B cell (primary cell): Measurements from ENCODE around the gene PDIA4. TPM values are rescaled to one million over a fixed set of nuclear protein-coding genes. Genes with fewer than 3 reads are reported as not detected.

ENCODE experiments used
- ATAC-seq: fragments of 200-7000 bp; cut with Tn5 transposase; one replicate; pipeline ENCODE4 v1.10.0; 2021; ENCODE audit warnings: low read depth, mild to moderate bottlenecking, moderate number of reproducible peaks, moderate library complexity
- CTCF ChIA-PET: fragments of 350-600 bp; sonication (Branson Sonifier 250); formaldehyde crosslinking; loops from one replicate; lab custom pipeline; 2021; ENCODE audit warnings: antibody characterized with exemption, inconsistent platforms; lab: Charles Lee
- POLR2A ChIA-PET: fragments of 350-600 bp; sonication (Branson Sonifier 250); formaldehyde crosslinking; loops from one replicate; lab custom pipeline; 2021; ENCODE audit warnings: antibody characterized with exemption; lab: Charles Lee
- DNase-seq: peaks from one replicate; pipeline ENCODE4 v3.0.0; 2013
- H2AFZ ChIP-seq: 2 replicates; pipeline ENCODE4 v1.6.1; 2012; ENCODE audit warnings: mild to moderate bottlenecking, low read depth, low read length; ENCODE audit not compliant: insufficient read depth, poor library complexity, severe bottlenecking
- H3K27ac ChIP-seq, 2 donors: 1 replicate in 1 of 2; 2 replicates in 1 of 2; pipeline ENCODE4 v1.5.1; 2012 to 2013; ENCODE audit warnings: low read length in 2 of 2, mild to moderate bottlenecking in 2 of 2, moderate library complexity in 1 of 2
- H3K27me3 ChIP-seq, 4 experiments: fragments of 200-600 bp in 1 of 4; sonication (generic) in 1 of 4; replicated peaks in 1 of 4; 1 replicate in 2 of 4; 2 replicates in 2 of 4; pipeline versions ENCODE4 v1.6.1 to v1.7.0; 2013 to 2016; ENCODE audit warnings: low read length in 3 of 4, mild to moderate bottlenecking in 2 of 4, mixed read lengths in 1 of 4, moderate library complexity in 1 of 4; ENCODE audit not compliant: insufficient read depth in 4 of 4, control insufficient read depth in 3 of 4; ENCODE audit errors: control extremely low read depth in 1 of 4
- H3K36me3 ChIP-seq, 2 experiments: replicated peaks in 1 of 2; 1 replicate in 1 of 2; 2 replicates in 1 of 2; pipeline versions ENCODE4 v1.6.1 to v1.7.1; 2013; ENCODE audit warnings: low read length in 1 of 2; ENCODE audit not compliant: insufficient read depth in 2 of 2, control insufficient read depth in 1 of 2; ENCODE audit errors: control extremely low read depth in 1 of 2, extremely low read depth in 1 of 2
- H3K4me1 ChIP-seq, 2 donors: fragments of 200-600 bp in 1 of 2; sonication (generic) in 1 of 2; 1 replicate in 1 of 2; 2 replicates in 1 of 2; pipeline versions ENCODE4 v1.5.1 to v1.6.1; 2013 to 2017; ENCODE audit warnings: low read length in 2 of 2; ENCODE audit not compliant: control insufficient read depth in 2 of 2, insufficient read depth in 2 of 2
- H3K4me2 ChIP-seq: replicated peaks from 2 replicates; pipeline ENCODE3; 2012; ENCODE audit warnings: mild to moderate bottlenecking, low read depth, low read length; ENCODE audit not compliant: poor library complexity, severe bottlenecking
- H3K4me3 ChIP-seq, 5 experiments: fragments of 200-600 bp in 1 of 5; sonication (generic) in 1 of 5; 1 replicate in 3 of 5; 2 replicates in 2 of 5; pipeline versions ENCODE4 v1.5.1 to v1.7.0; 2011 to 2016; ENCODE audit warnings: low read length in 4 of 5, mild to moderate bottlenecking in 4 of 5, low read depth in 2 of 5, control low read depth in 1 of 5, moderate library complexity in 1 of 5; ENCODE audit not compliant: insufficient read depth in 1 of 5; ENCODE audit errors: control extremely low read depth in 1 of 5, extremely low read depth in 1 of 5
- H3K79me2 ChIP-seq: fragments of 200-600 bp; sonication (generic); one replicate; pipeline ENCODE4 v1.6.0; 2016; ENCODE audit warnings: low read length; ENCODE audit not compliant: control insufficient read depth, insufficient read depth
- H3K9ac ChIP-seq: fragments of 200-600 bp; sonication (generic); 2 replicates; pipeline ENCODE4 v1.6.1; 2017; ENCODE audit warnings: mild to moderate bottlenecking, low read length, moderate library complexity
- H3K9me3 ChIP-seq, 3 donors: one replicate each; pipeline versions ENCODE4 v1.6.1 to v1.7.1; 2013; ENCODE audit warnings: low read length in 2 of 3; ENCODE audit not compliant: control insufficient read depth in 2 of 3, insufficient read depth in 1 of 3; ENCODE audit errors: control extremely low read depth in 1 of 3
- H4K20me1 ChIP-seq: 2 replicates; pipeline ENCODE4 v1.6.0; 2012; ENCODE audit warnings: mild to moderate bottlenecking, low read length; ENCODE audit not compliant: insufficient read depth, control insufficient read depth, poor library complexity, severe bottlenecking
- H3K27ac Mint-ChIP-seq: one replicate; pipeline ENCODE4 v1.8.0; 2021; ENCODE audit warnings: mixed read lengths
- H3K27me3 Mint-ChIP-seq: one replicate; pipeline ENCODE4 v1.8.0; 2021; ENCODE audit warnings: mixed read lengths
- H3K4me1 Mint-ChIP-seq: one replicate; pipeline ENCODE4 v1.8.0; 2021; ENCODE audit warnings: mixed read lengths
- H3K4me3 Mint-ChIP-seq: one replicate; pipeline ENCODE4 v1.8.0; 2021; ENCODE audit warnings: mixed read lengths
- H3K9me3 Mint-ChIP-seq: one replicate; pipeline ENCODE4 v1.8.0; 2022; ENCODE audit warnings: mixed read lengths; ENCODE audit not compliant: insufficient read depth
- CTCF ChIP-seq: fragments of 200-600 bp; IDR thresholded peaks from one replicate; pipeline ENCODE4 v1.8.0; 2022; ENCODE audit warnings: antibody characterized with exemption, mild to moderate bottlenecking
- EZH2 ChIP-seq: IDR thresholded peaks from 2 replicates; pipeline ENCODE4 v1.6.1; 2012; ENCODE audit warnings: borderline replicate concordance, low read depth, mild to moderate bottlenecking, moderate library complexity, low read length; ENCODE audit not compliant: insufficient read depth, poor library complexity, severe bottlenecking
- WGBS: methylation state at CpG from one replicate; pipeline ENCODE4 v1.1.5; 2013; ENCODE audit warnings: missing lambda C conversion rate; ENCODE audit not compliant: insufficient coverage; 5-methylcytosine and 5-hydroxymethylcytosine counted together
- intact Hi-C: fragments of 100-400 bp; cut with micrococcal nuclease; formaldehyde crosslinking; loops from one replicate; pipeline ENCODE4 v1.10.0; 2022
- polyA plus RNA-seq: library from polyadenylated mRNA; depleted of rRNA; stranded (reverse); fragments of >200 nt; gene quantifications from 2 replicates; pipeline ENCODE4 v1.2.3, GENCODE V29; 2012
- total RNA-seq, 2 donors: library from RNA; stranded (reverse); fragments of 120-200 nt in 1 of 2; gene quantifications; 1 replicate in 1 of 2; 2 replicates in 1 of 2; pipeline versions ENCODE4 v1.2.3 to v1.2.4, GENCODE V29; 2013 to 2022

Gene PDIA4
- total and polyA plus RNA-seq, 2 donors (not counting 1 experiment from before 2014, with no cell fraction given): 31.6 to 34.7 TPM

- H3K36me3 ChIP-seq: no peaks in the 10 kb centered on the region
- no peaks in the 10 kb centered on the region for H3K27me3 ChIP-seq
- H3K4me2 ChIP-seq: no peak overlapping the region
- intact Hi-C loops: no loop called here
- H3K9me3 ChIP-seq: no peaks in the 10 kb centered on the region
- no peak for ATAC-seq
- no peaks in the 10 kb centered on the region for H3K79me2 ChIP-seq
- ChIA-PET POLR2A (interaction anchor here (0.6 kb wide), 1 partner anchor 104 kb away, joined by 7 read pairs; no protein-coding TSS in a partner anchor), CTCF (interaction anchor here (0.8 kb wide), 1 partner anchor 383 kb away, joined by 3 read pairs; no protein-coding TSS in a partner anchor)
- Mint-ChIP-seq H3K4me1 (peaks cover 6% of the 10 kb centered on the region), H3K27ac (no peak overlapping the region), H3K27me3 (no peaks in the 10 kb centered on the region), H3K9me3 (no peaks in the 10 kb centered on the region), H3K4me3 (no peak overlapping the region)
- H3K9ac ChIP-seq: no peak overlapping the region
- TF ChIP-seq EZH2: no peak
- no peak for TF ChIP-seq CTCF
- H2AFZ ChIP-seq: no peak overlapping the region
- H3K27ac ChIP-seq: no peak overlapping the region
- peaks cover 4% of the 10 kb centered on the region in 2 donors for H3K4me1 ChIP-seq
- no peak overlapping the region for H3K4me3 ChIP-seq
- no peaks in the 10 kb centered on the region for H4K20me1 ChIP-seq
- 95% methylated on average over 8 of the region's 9 CpGs for WGBS
- no peak for DNase-seq
Measured at GRCh38 chr7:148958061-148958460, 70.2 kb downstream of the PDIA4 start.

DNA sequence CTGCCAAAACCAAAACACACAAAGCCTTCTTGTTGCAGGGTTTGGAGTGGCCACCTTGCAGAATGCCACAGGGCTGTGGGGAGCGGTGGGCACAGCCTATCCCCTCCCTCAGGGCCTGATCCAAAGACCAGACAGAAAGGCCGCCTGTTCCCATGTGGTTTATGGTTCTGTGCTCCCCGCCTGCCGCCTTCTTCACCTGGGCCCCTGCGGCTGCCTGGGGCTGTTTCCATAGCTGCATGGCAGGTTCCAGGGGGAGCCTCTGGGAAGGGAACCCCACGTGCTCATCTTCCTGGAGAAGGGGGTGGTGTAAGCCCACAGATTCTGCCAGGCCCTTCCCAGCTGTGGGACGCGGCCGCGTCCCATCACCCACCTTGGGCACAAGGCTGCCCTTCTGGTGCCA, 73.5 kb downstream of the PDIA4 start:
- no peaks in the 10 kb centered on the region for H3K27me3 ChIP-seq
- intact Hi-C loops: no loop called here
- no peaks in the 10 kb centered on the region for H4K20me1 ChIP-seq
- no peaks in the 10 kb centered on the region for H3K79me2 ChIP-seq
- H2AFZ ChIP-seq: no peak overlapping the region
- H3K4me3 ChIP-seq: no peak overlapping the region
- TF ChIP-seq CTCF (no peak), EZH2 (no peak)
- no peak overlapping the region for H3K27ac Mint-ChIP-seq
- no peaks in the 10 kb centered on the region for H3K36me3 ChIP-seq
- 92% methylated on average over 10 of the region's 10 CpGs for WGBS
- DNase-seq (no peak), ATAC-seq (no peak)
- H3K27me3 Mint-ChIP-seq: no peaks in the 10 kb centered on the region
- no peak overlapping the region for H3K9ac ChIP-seq
- no peak overlapping the region for H3K27ac ChIP-seq
- CTCF ChIA-PET: no interaction called here
- no peak overlapping the region for H3K4me3 Mint-ChIP-seq
- H3K9me3 Mint-ChIP-seq: no peaks in the 10 kb centered on the region
- H3K4me1 ChIP-seq: no peaks in the 10 kb centered on the region
- no peak overlapping the region for H3K4me2 ChIP-seq
- no peaks in the 10 kb centered on the region for H3K9me3 ChIP-seq
- no peaks in the 10 kb centered on the region for H3K4me1 Mint-ChIP-seq
- POLR2A ChIA-PET: no interaction called here
